HG03565 (cell line): ENCODE measurements around the gene GRK2.
"Not testable (repeated sequence)": the region's sequence is repeated elsewhere in the genome, so short reads cannot be mapped to it uniquely, and the experiment has no call there.

ENCODE experiments used
- ATAC-seq: cut with Tn5 transposase; IDR thresholded peaks from one replicate; pipeline ENCODE4 v1.9.1; 2021; ENCODE audit warnings: mild to moderate bottlenecking, moderate library complexity; ENCODE audit not compliant: unreplicated experiment

GRK2 gene

GRCh38 chr11:67310246-67311050, 44.2 kb downstream of the GRK2 start:
- ATAC-seq: no peak

DNA sequence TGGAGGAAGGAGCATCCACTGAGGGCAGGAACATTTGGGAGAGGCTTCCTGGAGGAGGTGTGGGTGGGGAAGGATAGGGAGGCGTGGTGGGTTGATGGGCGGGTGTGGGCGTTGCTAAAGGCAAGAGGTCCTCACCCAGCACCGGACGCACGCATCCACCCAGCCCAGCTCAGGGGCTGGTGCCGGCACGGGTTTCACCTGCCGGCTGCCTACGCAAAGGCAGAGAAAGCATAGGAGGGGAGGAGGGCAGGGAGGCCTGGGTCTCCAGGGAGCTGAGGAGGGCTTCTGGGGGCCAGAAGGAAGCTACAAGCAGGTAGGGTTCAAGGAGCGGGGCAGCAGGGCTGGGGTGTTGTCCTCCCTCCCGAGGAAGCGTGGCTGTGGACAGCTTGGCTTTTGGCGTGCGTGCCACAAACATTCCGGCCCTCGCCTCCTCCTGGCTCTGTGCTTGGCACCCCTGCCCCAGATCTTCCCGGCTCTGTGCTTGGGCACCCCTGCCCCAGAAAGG, 44.8 kb downstream of the GRK2 start:
- no peak for ATAC-seq

GRCh38 chr11:67311556-67312082, 45.3 kb downstream of the GRK2 start:
- ATAC-seq: no peak

DNA sequence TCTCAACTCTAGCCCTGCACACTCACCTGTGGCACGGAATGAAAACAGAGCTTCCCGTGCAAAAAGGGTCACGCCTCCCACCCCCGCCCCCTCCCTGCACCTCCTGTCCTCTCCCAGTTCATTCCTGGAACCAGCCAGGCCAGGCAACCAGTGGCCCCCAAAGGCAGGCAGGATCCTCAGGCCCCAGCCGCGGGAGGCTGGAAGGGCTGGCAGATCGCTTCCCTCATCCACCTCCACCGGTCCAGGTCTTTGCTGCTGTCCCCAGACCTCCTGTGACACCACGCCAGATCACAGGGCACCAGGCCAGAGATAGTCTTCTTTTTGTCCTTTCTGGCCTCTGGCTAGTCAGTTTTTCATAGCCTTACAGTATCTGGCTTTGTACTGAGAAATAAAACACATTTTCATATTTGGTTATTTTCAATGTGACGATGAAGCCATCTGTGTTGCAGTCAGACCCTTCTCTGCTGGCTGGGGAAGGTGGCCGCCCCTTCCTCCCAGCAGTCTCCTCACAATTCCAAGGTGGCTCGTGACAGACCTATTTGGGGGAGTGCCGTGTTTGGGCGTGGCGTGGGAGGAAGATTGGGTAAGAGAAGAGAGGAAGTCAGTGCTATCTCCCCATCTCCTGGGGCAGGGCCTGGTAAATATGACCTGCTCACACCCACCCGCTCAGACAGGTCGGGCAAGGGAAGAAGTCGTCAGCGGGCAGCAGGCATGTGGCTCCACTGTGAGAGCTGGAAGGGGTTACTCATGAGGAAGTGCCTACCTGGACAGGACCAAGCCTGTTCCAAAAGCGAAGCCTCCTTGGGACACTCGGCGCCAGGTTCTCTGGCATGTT, 46.1 kb downstream of the GRK2 start:
- ATAC-seq: no peak

- ATAC-seq: no peak
These were observed 47.0 kb downstream of the GRK2 start for GRCh38 chr11:67313125-67313890.

- ATAC-seq: no peak
These were observed 47.9 kb downstream of the GRK2 start for GRCh38 chr11:67314218-67314617.

- ATAC-seq: no peak
These were observed 49.1 kb downstream of the GRK2 start for GRCh38 chr11:67315325-67315909.

GRCh38 chr11:67316882-67317204, 50.6 kb downstream of the GRK2 start:
- no peak for ATAC-seq

- ATAC-seq: peak; percentile 75
These were observed 51.1 kb downstream of the GRK2 start for GRCh38 chr11:67317205-67317887.

DNA sequence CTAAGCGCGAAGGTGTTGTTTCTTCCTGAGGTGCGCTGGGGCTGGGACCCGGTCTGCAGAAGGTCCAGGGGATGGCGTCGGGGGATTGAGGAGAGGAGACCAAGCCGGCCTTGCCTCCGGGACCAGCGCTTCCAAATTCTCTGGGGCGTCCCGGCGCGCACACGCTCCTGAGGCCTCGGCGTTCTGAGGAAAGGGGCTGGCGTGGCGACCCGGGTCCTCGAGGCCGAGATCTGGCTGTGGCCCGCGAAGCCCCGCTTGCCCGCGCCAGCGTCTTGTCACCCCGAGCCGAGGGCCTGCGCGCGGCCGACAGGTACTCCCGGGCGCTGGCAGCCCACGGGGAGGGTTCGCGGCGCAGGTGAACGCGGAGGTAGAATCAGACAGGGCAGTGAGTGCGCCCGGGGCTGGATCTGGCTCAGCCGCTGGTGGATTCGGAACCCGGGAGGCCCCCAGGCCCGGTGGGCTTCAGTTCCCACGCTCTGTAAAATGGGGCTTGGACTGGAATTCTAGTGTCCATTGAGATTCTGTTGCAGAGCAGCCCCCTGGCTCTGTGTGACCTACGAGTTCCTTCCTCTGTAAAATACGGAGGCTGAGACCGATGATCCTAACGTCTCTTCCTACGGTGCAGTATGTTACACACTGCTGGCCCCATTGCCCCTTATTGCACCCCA, 51.7 kb downstream of the GRK2 start:
- ATAC-seq: no peak

- not testable (repeated sequence) for ATAC-seq
These were observed 52.6 kb downstream of the GRK2 start for GRCh38 chr11:67318876-67319275.

GRCh38 chr11:67320011-67320410, 53.7 kb downstream of the GRK2 start:
- ATAC-seq: no peak

GRCh38 chr11:67320691-67321090, 54.4 kb downstream of the GRK2 start:
- no peak for ATAC-seq

DNA sequence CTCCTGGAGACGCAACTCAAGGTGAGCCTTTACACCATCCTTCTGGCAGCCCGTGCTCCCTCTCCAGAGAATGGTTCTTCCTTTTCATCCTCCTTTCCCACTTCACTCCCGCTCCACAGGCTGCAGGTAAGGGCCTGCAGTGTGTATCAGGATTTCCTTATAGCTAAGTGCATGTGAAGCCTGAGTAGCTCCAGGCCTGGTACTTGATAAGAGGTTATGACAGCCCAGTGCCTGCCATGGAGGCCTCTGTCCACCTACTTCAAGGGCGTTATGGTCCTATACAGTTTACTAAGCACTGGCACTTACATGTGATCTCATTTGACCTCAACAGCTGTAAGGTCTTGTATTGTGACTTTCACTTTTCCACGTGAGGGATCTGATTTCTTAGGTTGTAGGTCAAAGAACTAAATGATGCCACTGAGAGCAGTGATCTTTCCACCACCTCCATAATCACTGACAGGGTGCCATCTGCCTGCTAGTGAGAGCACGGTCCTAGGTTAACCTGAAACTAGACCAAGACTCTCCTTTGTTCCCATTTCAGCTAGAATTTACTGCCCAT, 55.1 kb downstream of the GRK2 start:
- no peak for ATAC-seq

GRCh38 chr11:67322049-67322448, 55.8 kb downstream of the GRK2 start:
- ATAC-seq: no peak

DNA sequence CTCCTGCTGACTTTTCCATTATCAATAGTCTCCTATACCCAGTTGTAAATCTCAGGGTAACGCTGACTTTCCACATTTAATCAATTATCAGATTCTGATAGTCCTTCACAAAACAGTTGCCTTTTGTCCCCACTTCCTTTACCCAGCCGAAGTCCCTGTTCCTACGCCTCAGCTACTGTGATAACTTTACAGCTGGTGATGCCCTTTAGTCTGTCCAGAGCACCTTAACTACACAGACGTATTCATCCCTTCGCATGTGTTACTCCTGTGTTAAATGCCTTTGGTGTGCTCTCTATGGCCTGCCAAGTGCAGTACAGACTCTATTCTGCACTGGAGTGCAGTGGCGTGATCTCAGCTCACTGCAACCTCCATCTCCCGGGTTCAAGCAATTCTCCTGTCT, 57.3 kb downstream of the GRK2 start:
- ATAC-seq: no peak

DNA sequence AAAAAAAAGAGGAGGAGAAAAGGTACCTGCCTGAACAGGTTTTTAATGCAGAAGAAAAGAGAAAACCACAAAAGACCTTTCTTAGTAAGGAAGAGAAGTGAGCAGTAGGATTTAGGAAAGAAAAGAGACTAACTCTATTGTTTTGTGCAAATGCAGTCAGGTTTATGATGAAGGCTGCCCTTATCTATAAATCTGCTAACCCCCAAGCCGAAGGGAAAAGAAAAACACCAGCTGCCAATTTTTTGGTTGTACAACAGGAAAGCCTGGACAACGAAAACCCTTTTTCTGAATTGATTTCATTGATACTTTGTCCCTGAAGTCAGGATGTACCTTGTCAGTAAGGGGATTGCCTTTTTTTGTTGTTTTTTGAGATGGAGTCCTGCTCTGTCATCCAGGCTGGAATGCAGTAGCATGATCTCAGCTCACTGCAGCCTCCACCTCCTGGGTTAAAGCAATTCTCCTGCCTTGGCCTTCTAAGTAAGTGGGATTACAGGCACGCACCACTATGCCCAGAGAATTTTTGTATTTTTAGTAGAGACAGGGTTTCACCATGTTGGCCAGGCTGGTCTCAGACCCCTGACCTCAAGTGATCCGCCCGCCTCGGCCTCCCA, 65.9 kb downstream of the GRK2 start:
- no peak for ATAC-seq
